HCT116 (cell line): ENCODE data around the gene DTX1. TPM values are rescaled to one million over a fixed set of nuclear protein-coding genes. Genes with fewer than 3 reads are reported as not detected.

ENCODE experiments used
- ATAC-seq: fragments of 200-7000 bp; cut with Tn5 transposase; 2 replicates; pipeline ENCODE4 v1.9.1; 2020; ENCODE audit warnings: mild to moderate bottlenecking, moderate library complexity
- BruUV-seq: library from RNA; stranded (reverse); fragments of 400-500 nt; replicated peaks from 2 replicates; lab custom pipeline; 2021; lab: Mats Ljungman, UMichigan
- CTCF ChIA-PET: fragments of 300-600 bp; sonication (Branson Sonifier 250); formaldehyde crosslinking; loops from one replicate; lab custom pipeline; 2021; ENCODE audit warnings: antibody characterized with exemption; lab: Charles Lee
- POLR2A ChIA-PET: fragments of 300-600, 350-600 bp; sonication (Branson Sonifier 250); formaldehyde crosslinking; loops from one replicate; lab custom pipeline; 2021; ENCODE audit warnings: antibody characterized with exemption; lab: Charles Lee
- RAD21 ChIA-PET, 2 experiments: fragments of 300-600 bp; sonication (Branson Sonifier 250); formaldehyde crosslinking; loops; one replicate each; lab custom pipeline; 2023; ENCODE audit warnings: low total read pairs in 2 of 2; ENCODE audit not compliant: uncharacterized antibody in 2 of 2, unreplicated experiment in 2 of 2, low non-redundant PET in 1 of 2; lab: Charles Lee
- DNase-seq: peaks from one replicate; pipeline ENCODE4 v3.0.0-alpha.2; 2010; ENCODE audit warnings: low read depth, low spot score
- H2AFZ ChIP-seq: fragments of 200-600 bp; shearing (Covaris generic), sonication (generic); 2 replicates; pipeline ENCODE4 v1.6.1; 2017; ENCODE audit warnings: low read depth, mixed run types, mixed read lengths, antibody characterized with exemption, low read length; ENCODE audit not compliant: poor library complexity, severe bottlenecking
- H3K27ac ChIP-seq: 2 replicates; pipeline ENCODE4 v1.5.1; 2012; ENCODE audit warnings: low read depth, low read length
- H3K27me3 ChIP-seq: fragments of 200-600 bp; sonication (generic); 2 replicates; pipeline ENCODE4 v1.6.1; 2016; ENCODE audit warnings: mixed run types, low read length, mixed read lengths; ENCODE audit not compliant: insufficient read depth
- H3K36me3 ChIP-seq, 2 experiments: fragments of 200-500 bp in 1 of 2; fragments of 200-600 bp in 1 of 2; sonication (Bioruptor generic) in 1 of 2; sonication (generic) in 1 of 2; 2 replicates each; pipeline versions ENCODE4 v1.5.1 to v1.6.1; 2014 to 2016; ENCODE audit warnings: low read length in 2 of 2, inconsistent platforms in 1 of 2, mixed read lengths in 1 of 2, mixed run types in 1 of 2; ENCODE audit not compliant: insufficient read depth in 2 of 2, control insufficient read depth in 1 of 2
- H3K4me1 ChIP-seq, 2 experiments: fragments of 200-600 bp in 1 of 2; sonication (generic) in 1 of 2; 2 replicates each; pipeline versions ENCODE4 v1.5.1 to v1.6.1; 2012 to 2017; ENCODE audit warnings: low read length in 2 of 2, inconsistent platforms in 1 of 2, mild to moderate bottlenecking in 1 of 2, mixed read lengths in 1 of 2, mixed run types in 1 of 2, moderate library complexity in 1 of 2; ENCODE audit not compliant: insufficient read depth in 2 of 2, control insufficient read depth in 1 of 2
- H3K4me2 ChIP-seq: fragments of 200-600 bp; sonication (generic); 2 replicates; pipeline ENCODE4 v1.6.1; 2017; ENCODE audit warnings: mixed run types, low read length, mixed read lengths
- H3K4me3 ChIP-seq, 2 experiments: fragments of 200-600 bp in 1 of 2; sonication (generic) in 1 of 2; replicated peaks in 1 of 2; 2 replicates each; pipeline ENCODE4 v1.5.1; 2011 to 2016; ENCODE audit warnings: low read length in 2 of 2, control low read depth in 1 of 2, low read depth in 1 of 2, mild to moderate bottlenecking in 1 of 2, mixed read lengths in 1 of 2, mixed run types in 1 of 2
- H3K79me2 ChIP-seq: fragments of 200-600 bp; sonication (generic); 2 replicates; pipeline ENCODE4 v1.6.1; 2017; ENCODE audit warnings: mild to moderate bottlenecking, mixed run types, low read length, moderate library complexity, mixed read lengths; ENCODE audit not compliant: insufficient read depth
- H3K9ac ChIP-seq: fragments of 200-600 bp; sonication (generic); 2 replicates; pipeline ENCODE4 v1.6.1; 2016; ENCODE audit warnings: low read length, mixed read lengths
- H3K9me2 ChIP-seq: fragments of 200-600 bp; sonication (generic), shearing (Covaris generic); 2 replicates; pipeline ENCODE4 v1.6.1; 2017; ENCODE audit warnings: mixed run types, mild to moderate bottlenecking, moderate library complexity; ENCODE audit not compliant: insufficient read depth
- H3K9me3 ChIP-seq, 2 experiments: fragments of 200-500 bp in 1 of 2; fragments of 200-600 bp in 1 of 2; sonication (Bioruptor generic) in 1 of 2; sonication (generic) in 1 of 2; 2 replicates each; pipeline ENCODE4 v1.6.1; 2014 to 2017; ENCODE audit warnings: low read length in 2 of 2, mixed read lengths in 2 of 2, inconsistent platforms in 1 of 2, low read depth in 1 of 2, mild to moderate bottlenecking in 1 of 2, mixed run types in 1 of 2, moderate library complexity in 1 of 2; ENCODE audit not compliant: control insufficient read depth in 1 of 2, insufficient read depth in 1 of 2
- H4K20me1 ChIP-seq: fragments of 200-600 bp; sonication (generic), shearing (Covaris generic); 2 replicates; pipeline ENCODE4 v1.6.1; 2017; ENCODE audit warnings: mixed run types, mild to moderate bottlenecking, moderate library complexity; ENCODE audit not compliant: insufficient read depth
- CEBPB ChIP-seq: IDR thresholded peaks from 2 replicates; pipeline ENCODE4 v1.6.1; 2012; ENCODE audit warnings: low read depth
- EGR1 ChIP-seq: IDR thresholded peaks from 2 replicates; pipeline ENCODE4 v1.6.1; 2012; ENCODE audit warnings: low read depth
- ELF1 ChIP-seq: IDR thresholded peaks from 2 replicates; pipeline ENCODE4 v1.6.1; 2012; ENCODE audit warnings: low read depth, borderline replicate concordance
- EZH2 ChIP-seq: fragments of 200-600 bp; sonication (generic); IDR thresholded peaks from 2 replicates; pipeline ENCODE4 v1.6.1; 2017; ENCODE audit warnings: antibody characterized with exemption, mixed run types
- EZH2phosphoT487 ChIP-seq: fragments of 200-600 bp; IDR thresholded peaks from 2 replicates; pipeline ENCODE4 v1.6.1; 2018; ENCODE audit warnings: antibody characterized with exemption, borderline replicate concordance
- FOSL1 ChIP-seq: IDR thresholded peaks from 2 replicates; pipeline ENCODE4 v1.6.1; 2012; ENCODE audit warnings: low read depth
- JUND ChIP-seq: IDR thresholded peaks from 2 replicates; pipeline ENCODE4 v1.6.1; 2012
- MAX ChIP-seq: IDR thresholded peaks from 2 replicates; pipeline ENCODE4 v1.6.1; 2012
- POLR2A ChIP-seq: IDR thresholded peaks from 2 replicates; pipeline ENCODE4 v1.7.0; 2011; ENCODE audit warnings: borderline replicate concordance; ENCODE audit not compliant: insufficient read depth, insufficient read length; ENCODE audit errors: extremely low read depth
- POLR2AphosphoS5 ChIP-seq: IDR thresholded peaks from 2 replicates; pipeline ENCODE4 v1.6.1; 2011; ENCODE audit warnings: mild to moderate bottlenecking, low read depth, low read length, moderate library complexity
- RAD21 ChIP-seq: IDR thresholded peaks from 2 replicates; pipeline ENCODE4 v1.6.1; 2012; ENCODE audit warnings: low read depth, mild to moderate bottlenecking
- SIN3A ChIP-seq: IDR thresholded peaks from 2 replicates; pipeline ENCODE4 v1.6.1; 2012; ENCODE audit warnings: low read depth
- SP1 ChIP-seq: IDR thresholded peaks from 2 replicates; pipeline ENCODE4 v1.6.1; 2012; ENCODE audit warnings: low read depth
- SRF ChIP-seq: IDR thresholded peaks from 2 replicates; pipeline ENCODE4 v1.6.1; 2012; ENCODE audit warnings: low read depth
- ZBTB33 ChIP-seq: IDR thresholded peaks from 2 replicates; pipeline ENCODE4 v1.6.1; 2011; ENCODE audit warnings: mild to moderate bottlenecking, low read length, moderate library complexity; ENCODE audit not compliant: insufficient replicate concordance; ENCODE audit errors: extremely low read depth
- ZFX ChIP-seq: fragments of 450-650 bp; IDR thresholded peaks from 2 replicates; pipeline ENCODE4 v1.6.1; 2017
- ZNF274 ChIP-seq: fragments of 200-500 bp; sonication (Bioruptor generic); IDR thresholded peaks from 2 replicates; pipeline ENCODE4 v1.6.1; 2014; ENCODE audit warnings: mild to moderate bottlenecking, low read depth, low read length, inconsistent platforms
- intact Hi-C: fragments of 100-400 bp; cut with micrococcal nuclease; formaldehyde crosslinking; loops from 2 replicates; pipeline ENCODE4 v1.10.0; 2022
- total RNA-seq: library from RNA; stranded (reverse); gene quantifications from one replicate; pipeline ENCODE4 v1.2.1, GENCODE V29; 2021; ENCODE audit not compliant: unreplicated experiment
- TF ChIP-seq, protein P1 (sequence below): IDR thresholded peaks from 2 replicates; pipeline ENCODE4 v1.6.1; 2012; ENCODE audit warnings: low read depth

The DTX1 gene
- total RNA-seq, 1 experiment from 2014 or later, result not detected

DNA sequence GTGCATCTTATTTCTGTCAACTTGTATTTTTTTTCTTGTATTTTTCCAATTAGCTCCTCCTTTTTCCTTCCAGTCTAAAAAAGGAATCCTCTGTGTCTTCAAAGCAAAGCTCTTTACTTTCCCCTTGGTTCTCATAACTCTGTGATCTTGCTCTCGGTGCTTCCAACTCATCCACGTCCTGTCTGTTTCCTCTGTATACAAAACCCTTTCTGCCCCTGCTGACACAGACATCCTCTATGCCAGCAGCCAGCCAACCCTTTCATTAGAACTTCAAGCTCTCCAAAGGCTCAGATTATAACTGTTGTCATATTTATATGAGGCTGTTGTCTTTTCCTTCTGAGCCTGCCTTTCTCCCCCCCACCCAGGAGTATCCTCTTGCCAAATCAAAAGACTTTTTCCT lies 45.8 kb upstream of the DTX1 start (continued):
- no peak for TF ChIP-seq ZNF274

GRCh38 chr12:113014565-113014964 lies 42.0 kb upstream of the DTX1 start:
- H3K79me2 ChIP-seq, result no peaks in the 10 kb centered on the region
- H3K4me2 ChIP-seq, result no peak overlapping the region
- H3K36me3 ChIP-seq, result no peaks in the 10 kb centered on the region
- H3K27ac ChIP-seq, result no peak overlapping the region
- ChIA-PET RAD21 (no interaction called here), POLR2A (no interaction called here), CTCF (no interaction called here)
- no peak overlapping the region for H2AFZ ChIP-seq
- no peak for TF ChIP-seq CEBPB
- no peak for TF ChIP-seq ZNF274
- TF ChIP-seq RAD21, result no peak
- TF ChIP-seq SP1, result no peak
- no peak for TF ChIP-seq ELF1
- no peak for TF ChIP-seq EZH2
- no peak for TF ChIP-seq FOSL1
- no peak for TF ChIP-seq JUND
- no peak for TF ChIP-seq EGR1
- TF ChIP-seq ZFX, result no peak
- TF ChIP-seq, protein P1, sequence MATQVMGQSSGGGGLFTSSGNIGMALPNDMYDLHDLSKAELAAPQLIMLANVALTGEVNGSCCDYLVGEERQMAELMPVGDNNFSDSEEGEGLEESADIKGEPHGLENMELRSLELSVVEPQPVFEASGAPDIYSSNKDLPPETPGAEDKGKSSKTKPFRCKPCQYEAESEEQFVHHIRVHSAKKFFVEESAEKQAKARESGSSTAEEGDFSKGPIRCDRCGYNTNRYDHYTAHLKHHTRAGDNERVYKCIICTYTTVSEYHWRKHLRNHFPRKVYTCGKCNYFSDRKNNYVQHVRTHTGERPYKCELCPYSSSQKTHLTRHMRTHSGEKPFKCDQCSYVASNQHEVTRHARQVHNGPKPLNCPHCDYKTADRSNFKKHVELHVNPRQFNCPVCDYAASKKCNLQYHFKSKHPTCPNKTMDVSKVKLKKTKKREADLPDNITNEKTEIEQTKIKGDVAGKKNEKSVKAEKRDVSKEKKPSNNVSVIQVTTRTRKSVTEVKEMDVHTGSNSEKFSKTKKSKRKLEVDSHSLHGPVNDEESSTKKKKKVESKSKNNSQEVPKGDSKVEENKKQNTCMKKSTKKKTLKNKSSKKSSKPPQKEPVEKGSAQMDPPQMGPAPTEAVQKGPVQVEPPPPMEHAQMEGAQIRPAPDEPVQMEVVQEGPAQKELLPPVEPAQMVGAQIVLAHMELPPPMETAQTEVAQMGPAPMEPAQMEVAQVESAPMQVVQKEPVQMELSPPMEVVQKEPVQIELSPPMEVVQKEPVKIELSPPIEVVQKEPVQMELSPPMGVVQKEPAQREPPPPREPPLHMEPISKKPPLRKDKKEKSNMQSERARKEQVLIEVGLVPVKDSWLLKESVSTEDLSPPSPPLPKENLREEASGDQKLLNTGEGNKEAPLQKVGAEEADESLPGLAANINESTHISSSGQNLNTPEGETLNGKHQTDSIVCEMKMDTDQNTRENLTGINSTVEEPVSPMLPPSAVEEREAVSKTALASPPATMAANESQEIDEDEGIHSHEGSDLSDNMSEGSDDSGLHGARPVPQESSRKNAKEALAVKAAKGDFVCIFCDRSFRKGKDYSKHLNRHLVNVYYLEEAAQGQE, result no peak
- no peak for TF ChIP-seq POLR2AphosphoS5
- TF ChIP-seq EZH2phosphoT487, result no peak
- no peak for TF ChIP-seq POLR2A
- no peak for TF ChIP-seq SRF
- TF ChIP-seq SIN3A, result no peak
- no peak for TF ChIP-seq ZBTB33
- no peak for TF ChIP-seq MAX
- no peaks in the 10 kb centered on the region for H3K9me2 ChIP-seq
- no peaks in the 10 kb centered on the region for H3K27me3 ChIP-seq
- DNase-seq (no peak), ATAC-seq (no peak)
- intact Hi-C loops, result no loop called here
- H4K20me1 ChIP-seq, result no peaks in the 10 kb centered on the region
- H3K9me3 ChIP-seq, result peaks cover 4 to 9% of the 10 kb centered on the region in 2 experiments; a peak in 1 of 4 replicates
- H3K4me3 ChIP-seq, result no peak overlapping the region
- H3K4me1 ChIP-seq, result peaks cover 0 to 7% of the 10 kb centered on the region in 2 experiments; a peak in 2 of 4 replicates
- H3K9ac ChIP-seq, result no peak overlapping the region
- no TSS peak for BruUV-seq
